Epithelial cell of prostate (primary cell): ENCODE measurements around the gene ERCC5.

ENCODE experiments used
- DNase-seq: peaks from one replicate; pipeline ENCODE4 v3.0.0-alpha.2; 2011; ENCODE audit warnings: low read depth, low spot score
- H3K27ac ChIP-seq: fragments of 450-650 bp; 2 replicates; pipeline ENCODE4 v1.5.1; 2017; ENCODE audit warnings: mild to moderate bottlenecking

ERCC5 gene

GRCh38 chr13:102913914-102914313, 68.1 kb downstream of the ERCC5 start:
- DNase-seq = peak; percentile 56
- no peak overlapping the region for H3K27ac ChIP-seq

- no peak overlapping the region for H3K27ac ChIP-seq
- DNase-seq = no peak
Observed at GRCh38 chr13:102914339-102914930, 68.6 kb downstream of the ERCC5 start.

DNA sequence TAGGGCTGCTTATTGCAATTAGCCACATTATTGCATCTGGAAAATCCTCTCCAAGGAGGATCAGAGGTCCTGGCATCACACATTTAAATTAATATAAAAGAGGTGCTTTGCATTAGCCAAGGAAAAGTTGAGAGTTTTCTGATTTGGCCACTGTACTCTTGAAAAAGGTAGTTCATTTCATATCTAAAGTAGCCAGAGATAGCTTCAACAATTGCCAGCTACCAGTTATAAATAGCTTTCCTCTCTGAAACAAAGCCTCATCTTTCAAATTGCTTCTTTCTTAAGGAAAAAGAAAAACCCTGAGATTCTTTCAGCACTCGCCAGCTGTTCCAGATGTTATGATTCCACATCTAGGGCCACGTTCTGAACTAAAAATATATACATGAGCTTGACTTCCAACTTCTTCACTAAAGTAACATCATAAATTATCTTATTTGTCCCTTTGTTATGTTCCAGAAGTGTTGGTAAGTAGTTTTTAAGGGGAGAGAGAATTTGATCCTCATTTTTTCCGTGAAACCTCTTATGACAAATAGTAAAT, 69.6 kb downstream of the ERCC5 start:
- DNase-seq = no peak
- no peak overlapping the region for H3K27ac ChIP-seq

DNA sequence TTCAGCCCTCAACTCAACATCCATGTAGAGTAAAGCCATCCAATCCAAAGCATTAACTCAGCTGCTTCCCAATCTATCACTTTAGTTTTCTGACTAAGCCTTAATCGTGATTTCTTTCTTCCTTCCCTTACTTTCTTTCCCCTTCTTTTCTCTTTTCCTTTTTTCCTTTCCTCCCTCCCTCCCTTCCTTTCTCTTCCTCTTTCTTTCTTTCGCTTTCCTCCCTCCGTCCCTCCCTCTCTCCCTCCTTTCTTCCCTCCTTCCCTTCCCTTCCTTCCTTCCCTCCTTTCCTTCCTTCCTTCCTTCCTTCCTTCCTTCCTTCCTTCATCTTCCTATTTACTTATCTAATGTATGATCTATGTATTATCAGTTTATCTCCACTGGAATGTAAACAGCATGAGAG, 71.2 kb downstream of the ERCC5 start:
- DNase-seq = no peak

GRCh38 chr13:102922184-102922583, 76.4 kb downstream of the ERCC5 start:
- H3K27ac ChIP-seq = no peak overlapping the region
- DNase-seq = no peak

More for the DNA sequence above, 71.2 kb downstream of the ERCC5 start:
- H3K27ac ChIP-seq = no peak overlapping the region
